PFSK-1 (cell line): ENCODE measurements around the gene ACKR2.

ENCODE experiments used
- POLR2AphosphoS5 ChIP-seq: IDR thresholded peaks from 2 replicates; pipeline ENCODE4 v1.6.1; 2012; ENCODE audit warnings: low read depth, mild to moderate bottlenecking, control low read depth, low read length, moderate library complexity
- TF ChIP-seq, protein P1 (sequence below), 2 experiments: IDR thresholded peaks; 2 replicates each; pipeline versions ENCODE4 v1.6.1 to v1.8.0; 2011 to 2012; ENCODE audit warnings: low read depth in 2 of 2, low read length in 2 of 2, control low read depth in 1 of 2, inconsistent platforms in 1 of 2, mild to moderate bottlenecking in 1 of 2, moderate library complexity in 1 of 2; ENCODE audit not compliant: insufficient read depth in 1 of 2

DNA sequence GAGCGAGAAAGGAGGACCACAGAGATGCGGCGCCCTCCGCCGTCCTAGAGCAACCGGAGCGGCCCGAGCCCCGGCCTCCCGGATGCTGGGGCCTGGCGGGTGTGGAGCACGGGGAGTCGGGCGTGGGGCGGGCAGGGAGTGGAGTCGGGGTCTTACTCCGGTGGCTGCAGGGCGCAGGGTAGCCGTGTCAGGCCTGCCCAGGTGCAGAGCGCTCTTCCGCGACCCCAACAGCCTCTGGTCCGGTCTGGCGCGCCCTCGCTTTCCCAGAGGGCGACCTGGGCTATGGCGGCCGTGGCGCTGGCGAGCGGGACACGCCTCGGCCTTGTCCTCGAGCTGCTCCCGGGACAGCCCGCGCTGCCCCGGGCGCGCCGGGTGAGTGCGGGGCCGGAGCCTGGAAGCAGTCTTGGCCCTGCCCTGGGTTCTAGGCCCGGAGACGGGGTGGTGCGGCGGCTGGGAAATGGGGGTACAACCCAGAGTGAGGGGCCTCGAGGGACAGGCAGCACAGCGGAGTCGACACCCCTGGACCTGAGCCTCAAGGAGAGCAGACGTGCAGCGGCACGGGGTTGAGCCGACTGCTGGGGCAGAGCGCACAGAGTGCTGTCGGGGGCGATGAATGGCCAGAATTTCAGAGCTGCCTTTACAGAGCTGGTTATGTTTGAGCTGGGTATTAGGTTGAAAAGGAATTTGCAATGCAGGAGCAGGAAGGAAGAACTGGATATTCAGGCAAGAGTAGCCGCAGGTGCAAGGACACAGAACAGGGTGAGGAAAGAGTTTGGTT is 97.0 kb downstream of the ACKR2 start, which contains the start of gene ZNF662:
- no peak for TF ChIP-seq POLR2AphosphoS5
- TF ChIP-seq, protein P1, sequence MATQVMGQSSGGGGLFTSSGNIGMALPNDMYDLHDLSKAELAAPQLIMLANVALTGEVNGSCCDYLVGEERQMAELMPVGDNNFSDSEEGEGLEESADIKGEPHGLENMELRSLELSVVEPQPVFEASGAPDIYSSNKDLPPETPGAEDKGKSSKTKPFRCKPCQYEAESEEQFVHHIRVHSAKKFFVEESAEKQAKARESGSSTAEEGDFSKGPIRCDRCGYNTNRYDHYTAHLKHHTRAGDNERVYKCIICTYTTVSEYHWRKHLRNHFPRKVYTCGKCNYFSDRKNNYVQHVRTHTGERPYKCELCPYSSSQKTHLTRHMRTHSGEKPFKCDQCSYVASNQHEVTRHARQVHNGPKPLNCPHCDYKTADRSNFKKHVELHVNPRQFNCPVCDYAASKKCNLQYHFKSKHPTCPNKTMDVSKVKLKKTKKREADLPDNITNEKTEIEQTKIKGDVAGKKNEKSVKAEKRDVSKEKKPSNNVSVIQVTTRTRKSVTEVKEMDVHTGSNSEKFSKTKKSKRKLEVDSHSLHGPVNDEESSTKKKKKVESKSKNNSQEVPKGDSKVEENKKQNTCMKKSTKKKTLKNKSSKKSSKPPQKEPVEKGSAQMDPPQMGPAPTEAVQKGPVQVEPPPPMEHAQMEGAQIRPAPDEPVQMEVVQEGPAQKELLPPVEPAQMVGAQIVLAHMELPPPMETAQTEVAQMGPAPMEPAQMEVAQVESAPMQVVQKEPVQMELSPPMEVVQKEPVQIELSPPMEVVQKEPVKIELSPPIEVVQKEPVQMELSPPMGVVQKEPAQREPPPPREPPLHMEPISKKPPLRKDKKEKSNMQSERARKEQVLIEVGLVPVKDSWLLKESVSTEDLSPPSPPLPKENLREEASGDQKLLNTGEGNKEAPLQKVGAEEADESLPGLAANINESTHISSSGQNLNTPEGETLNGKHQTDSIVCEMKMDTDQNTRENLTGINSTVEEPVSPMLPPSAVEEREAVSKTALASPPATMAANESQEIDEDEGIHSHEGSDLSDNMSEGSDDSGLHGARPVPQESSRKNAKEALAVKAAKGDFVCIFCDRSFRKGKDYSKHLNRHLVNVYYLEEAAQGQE (IDR thresholded peaks at IDR 0.05; ENCODE audit: insufficient read depth in 1 of 2, low read depth in 2 of 2, low read length in 2 of 2): no peak
